NCI-H187 (cell line): ENCODE results near the gene FAM163B.

ENCODE experiments used
- DNase-seq, 2 experiments: peaks; one replicate each; lab custom pipeline; 2025; lab: John Stamatoyannopoulos, UW

Gene FAM163B

GRCh38 chr9:133581011-133581410 is 28.2 kb downstream of the FAM163B start:
- no peak for DNase-seq

- DNase-seq, result no peak
Measured at GRCh38 chr9:133580419-133580738, 28.8 kb downstream of the FAM163B start.

GRCh38 chr9:133579601-133580418 is 29.4 kb downstream of the FAM163B start:
- no peak for DNase-seq

- no peak for DNase-seq
Measured at GRCh38 chr9:133578524-133579441, 30.4 kb downstream of the FAM163B start.

- DNase-seq, result no peak
Measured at GRCh38 chr9:133577737-133578112, 31.5 kb downstream of the FAM163B start.

- no peak for DNase-seq
Measured at GRCh38 chr9:133576875-133577736, 32.1 kb downstream of the FAM163B start.

GRCh38 chr9:133576031-133576874 is 32.9 kb downstream of the FAM163B start:
- DNase-seq, result no peak

- no peak for DNase-seq
Measured at GRCh38 chr9:133575186-133576030, 33.8 kb downstream of the FAM163B start.

- no peak for DNase-seq
Measured at GRCh38 chr9:133574771-133575170, 34.4 kb downstream of the FAM163B start.

- DNase-seq, result no peak
Measured at GRCh38 chr9:133573791-133574515, 35.2 kb downstream of the FAM163B start.

GRCh38 chr9:133572821-133573361 is 36.3 kb downstream of the FAM163B start:
- no peak for DNase-seq

GRCh38 chr9:133571896-133572595 is 37.1 kb downstream of the FAM163B start:
- DNase-seq, result no peak

GRCh38 chr9:133571391-133571890 is 37.7 kb downstream of the FAM163B start:
- DNase-seq, result no peak

- DNase-seq, result no peak
Measured at GRCh38 chr9:133570691-133571080, 38.5 kb downstream of the FAM163B start.

- no peak for DNase-seq
Measured at GRCh38 chr9:133569891-133570690, 39.1 kb downstream of the FAM163B start.

GRCh38 chr9:133569121-133569785 is 39.9 kb downstream of the FAM163B start:
- no peak for DNase-seq

- no peak for DNase-seq
Measured at GRCh38 chr9:133568186-133568585, 41.0 kb downstream of the FAM163B start.
